GM12873 (cell line): Measurements from ENCODE around the gene EXOC4.

Experiments used
- TF ChIP-seq, protein P1 (sequence below): IDR thresholded peaks from 2 replicates; pipeline ENCODE4 v1.5.1; 2012; ENCODE audit warnings: low read depth, mild to moderate bottlenecking, moderate library complexity, low read length, control low read depth; ENCODE audit not compliant: insufficient read depth; ENCODE audit errors: missing control alignments

EXOC4 gene

DNA sequence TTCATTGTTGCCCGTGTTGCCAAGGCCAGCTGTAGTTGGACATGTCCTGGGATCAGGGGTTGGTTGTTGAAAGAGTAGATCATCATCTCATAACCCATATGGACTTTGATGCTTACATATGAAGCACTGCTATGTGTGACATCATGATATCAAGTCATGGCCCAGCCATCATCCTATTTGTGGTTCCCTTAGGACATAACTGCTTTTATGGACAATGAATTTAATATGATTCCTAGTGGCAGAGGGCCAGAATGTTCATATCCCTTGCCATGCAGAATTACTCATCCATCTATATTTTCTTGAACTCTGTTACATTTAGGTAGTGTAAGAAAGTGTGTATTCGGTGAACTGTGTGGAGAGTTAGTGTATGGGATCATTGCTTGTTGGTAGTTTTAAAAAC, 530.4 kb downstream of the EXOC4 start:
- TF ChIP-seq, protein P1, sequence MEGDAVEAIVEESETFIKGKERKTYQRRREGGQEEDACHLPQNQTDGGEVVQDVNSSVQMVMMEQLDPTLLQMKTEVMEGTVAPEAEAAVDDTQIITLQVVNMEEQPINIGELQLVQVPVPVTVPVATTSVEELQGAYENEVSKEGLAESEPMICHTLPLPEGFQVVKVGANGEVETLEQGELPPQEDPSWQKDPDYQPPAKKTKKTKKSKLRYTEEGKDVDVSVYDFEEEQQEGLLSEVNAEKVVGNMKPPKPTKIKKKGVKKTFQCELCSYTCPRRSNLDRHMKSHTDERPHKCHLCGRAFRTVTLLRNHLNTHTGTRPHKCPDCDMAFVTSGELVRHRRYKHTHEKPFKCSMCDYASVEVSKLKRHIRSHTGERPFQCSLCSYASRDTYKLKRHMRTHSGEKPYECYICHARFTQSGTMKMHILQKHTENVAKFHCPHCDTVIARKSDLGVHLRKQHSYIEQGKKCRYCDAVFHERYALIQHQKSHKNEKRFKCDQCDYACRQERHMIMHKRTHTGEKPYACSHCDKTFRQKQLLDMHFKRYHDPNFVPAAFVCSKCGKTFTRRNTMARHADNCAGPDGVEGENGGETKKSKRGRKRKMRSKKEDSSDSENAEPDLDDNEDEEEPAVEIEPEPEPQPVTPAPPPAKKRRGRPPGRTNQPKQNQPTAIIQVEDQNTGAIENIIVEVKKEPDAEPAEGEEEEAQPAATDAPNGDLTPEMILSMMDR, result no peak

DNA sequence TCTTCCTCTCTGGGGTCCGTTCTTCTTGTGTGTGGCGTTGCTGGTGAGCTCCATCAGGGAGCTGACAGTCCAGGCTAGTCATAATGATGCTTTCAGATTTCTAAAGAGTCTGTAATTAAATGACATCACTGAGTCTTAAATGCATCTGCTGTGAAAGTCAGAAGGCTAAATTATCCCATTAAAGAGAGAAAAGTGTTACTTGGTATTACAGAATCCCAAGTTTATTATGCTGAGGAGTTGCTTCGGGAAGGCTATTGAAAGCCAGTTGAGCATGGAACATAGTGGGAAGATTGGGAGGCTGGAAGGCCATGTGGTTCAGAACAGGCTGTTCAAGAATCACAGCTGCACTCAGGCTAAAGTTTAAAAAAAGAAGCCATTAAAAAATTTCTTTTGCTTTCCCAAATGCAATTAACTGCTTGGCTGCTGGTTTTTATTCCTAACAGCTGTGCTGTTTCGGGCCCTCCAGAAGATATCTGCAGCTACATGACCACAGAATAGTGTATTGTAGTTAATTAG, 531.7 kb downstream of the EXOC4 start:
- TF ChIP-seq, protein P1, result no peak

DNA sequence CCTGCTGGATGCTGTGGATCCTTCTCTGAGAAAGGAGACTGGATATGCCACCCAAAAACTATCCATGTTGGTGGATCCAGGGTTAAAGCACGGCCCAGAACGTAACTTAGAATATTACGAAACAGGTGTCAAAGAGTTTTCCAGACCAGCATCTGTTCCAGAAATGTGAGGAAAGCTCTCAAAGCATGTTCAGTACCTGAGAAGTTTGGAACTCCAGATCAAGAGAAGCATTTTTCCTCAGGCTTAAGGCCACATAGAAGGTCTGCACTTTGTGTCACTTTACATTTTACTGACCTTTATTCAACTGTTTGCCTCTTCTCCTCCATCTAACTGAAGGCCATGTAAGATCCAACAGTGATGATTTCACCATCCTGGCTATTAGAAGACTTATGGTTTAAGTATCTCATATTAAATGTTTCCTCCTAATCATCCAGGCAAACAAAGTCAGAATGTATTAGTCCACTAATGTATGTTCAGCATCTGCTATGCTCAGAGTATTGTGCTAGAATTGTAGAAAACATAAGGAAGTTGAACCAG, 533.6 kb downstream of the EXOC4 start:
- TF ChIP-seq, protein P1, result no peak

DNA sequence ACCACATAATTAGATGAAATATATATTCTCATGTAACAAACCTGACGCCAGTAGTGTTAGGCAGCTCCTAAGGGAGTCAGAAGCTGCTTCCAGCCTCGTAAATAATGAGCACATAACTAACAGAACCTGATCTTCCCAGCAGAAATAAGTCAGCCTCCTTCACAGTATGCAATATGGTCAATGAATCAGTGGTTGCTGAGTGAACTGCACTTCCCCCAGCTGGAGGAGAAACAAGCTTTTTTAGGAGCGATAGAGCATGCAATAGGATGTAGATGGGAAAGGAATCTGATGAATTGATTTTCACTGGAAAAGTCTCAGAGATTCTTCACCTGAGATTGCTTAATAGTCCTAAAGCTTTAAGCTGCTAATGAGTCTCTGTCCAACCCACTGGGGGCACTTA, 537.1 kb downstream of the EXOC4 start:
- TF ChIP-seq, protein P1, result no peak

DNA sequence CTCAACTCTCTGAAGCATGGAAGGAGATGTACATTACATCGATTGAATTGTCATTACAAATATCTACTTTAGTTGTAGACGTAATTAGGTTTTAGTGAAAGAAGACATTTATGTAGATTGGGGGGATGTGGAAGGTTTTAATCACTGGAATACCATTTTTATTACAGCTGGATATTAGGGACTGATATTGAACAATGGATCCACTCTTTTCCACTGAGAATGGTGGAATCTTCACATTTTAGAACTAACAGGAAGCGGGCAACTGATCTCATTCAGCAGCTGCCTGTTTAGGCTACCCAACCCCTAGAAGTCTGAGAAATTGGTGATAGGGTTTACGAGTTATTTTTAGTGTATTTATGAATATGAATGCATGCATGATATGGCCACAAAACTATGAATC, 538.0 kb downstream of the EXOC4 start:
- TF ChIP-seq, protein P1, result no peak

- TF ChIP-seq, protein P1, result no peak
Observed at GRCh38 chr7:133794479-133794878, 541.6 kb downstream of the EXOC4 start.

DNA sequence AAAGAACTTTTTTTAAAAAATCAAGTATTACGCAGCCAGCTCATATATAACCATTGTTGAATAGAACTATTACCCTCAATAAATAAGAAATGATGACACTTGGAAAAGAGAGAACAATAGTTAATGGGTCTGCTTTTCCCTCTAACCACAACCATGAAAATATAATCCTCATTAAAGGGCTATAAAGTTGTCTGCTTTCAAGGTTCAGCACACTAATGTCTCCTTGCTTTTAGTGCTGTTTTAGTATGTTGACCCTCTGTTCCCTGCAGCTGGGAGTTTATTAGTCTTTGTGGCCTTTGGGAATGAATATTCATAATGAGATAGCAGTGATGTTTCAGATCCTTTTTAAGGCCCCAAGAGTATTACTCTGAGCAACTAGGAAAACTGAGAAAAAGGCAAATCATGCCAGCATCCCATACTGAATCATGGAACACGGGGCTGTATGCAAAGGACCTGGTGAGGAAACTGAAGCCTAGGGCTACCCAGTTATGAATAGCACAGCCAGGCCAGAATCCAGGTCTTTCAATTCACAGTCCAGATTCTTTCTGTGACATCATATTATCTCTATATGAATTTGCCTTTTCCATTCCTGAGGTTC, 542.3 kb downstream of the EXOC4 start:
- TF ChIP-seq, protein P1, result no peak
